Glomerular endothelial cell (primary cell): ENCODE results near the gene ZNF92. TPM values are rescaled to one million over a fixed set of nuclear protein-coding genes. Genes with fewer than 3 reads are reported as not detected.
A peak's percentile ranks its signal among the peaks of the same experiment; 100 is the strongest.
"Not testable (repeated sequence)": the region's sequence is repeated elsewhere in the genome, so short reads cannot be mapped to it uniquely, and the experiment has no call there.

Experiments used
- DNase-seq: peaks from one replicate; pipeline ENCODE4 v3.0.0-alpha.2; 2011; ENCODE audit warnings: low read depth, low spot score; ENCODE audit errors: extremely low read depth
- total RNA-seq: library from RNA; depleted of rRNA; stranded (reverse); fragments of >200 nt; gene quantifications from 2 replicates; pipeline ENCODE4 v1.2.3, GENCODE V29; 2015

Gene ZNF92
- 4.0 and 11.0 TPM in 2 replicates for total RNA-seq

GRCh38 chr7:65373608-65374351 lies at the start of gene ZNF92:
TSS of gene ZNF92 (plus strand) at chr7:65373855. CDS start at chr7:65373998, 143 bp downstream.
- peak; percentile 90 for DNase-seq

- DNase-seq: no peak
Measured at GRCh38 chr7:65325793-65326432, 47.7 kb upstream of the ZNF92 start.

- no peak for DNase-seq
Measured at GRCh38 chr7:65338346-65338745, 35.3 kb upstream of the ZNF92 start.

GRCh38 chr7:65339257-65339656 lies 34.4 kb upstream of the ZNF92 start:
- no peak for DNase-seq

- DNase-seq: no peak
Measured at GRCh38 chr7:65342723-65343629, 30.7 kb upstream of the ZNF92 start.

DNA sequence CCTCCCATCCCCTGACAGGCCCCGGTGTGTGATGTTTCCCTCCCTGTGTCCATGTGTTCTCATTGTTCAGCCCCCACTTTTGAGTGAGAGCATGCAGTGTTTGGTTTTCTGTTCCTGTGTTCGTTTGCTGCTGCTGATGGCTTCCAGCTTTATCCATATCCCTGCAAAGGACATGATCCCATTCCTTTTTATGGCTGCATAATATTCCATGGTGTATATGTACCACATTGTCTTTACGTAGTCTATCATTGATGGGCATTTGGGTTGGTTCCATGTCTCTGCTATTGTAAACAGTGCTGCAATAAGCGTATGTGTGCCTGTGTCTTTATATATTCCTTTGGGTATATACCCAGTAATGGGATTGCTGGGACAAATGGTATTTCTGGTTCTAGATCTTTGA lies 29.1 kb upstream of the ZNF92 start:
- DNase-seq: not testable (repeated sequence)

DNA sequence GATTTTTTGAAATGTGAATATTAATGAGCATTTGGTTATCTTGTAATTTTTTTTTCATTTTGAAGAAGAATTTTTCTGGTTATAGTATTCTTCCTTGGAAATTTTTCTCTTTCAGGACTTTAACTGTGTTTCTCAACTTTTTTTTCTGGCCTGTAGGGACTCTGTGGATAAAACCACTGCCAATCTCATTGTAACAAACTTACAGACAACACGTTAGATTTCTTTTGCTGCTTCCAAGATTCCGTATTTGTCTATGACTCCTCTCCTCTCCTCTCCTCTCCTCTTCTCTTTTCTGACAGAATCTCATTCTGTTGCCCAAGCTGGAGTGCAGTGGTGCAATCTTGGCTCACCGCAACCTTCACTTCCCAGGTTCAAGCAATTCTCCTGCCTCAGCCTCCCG lies 19.4 kb upstream of the ZNF92 start:
- no peak for DNase-seq

GRCh38 chr7:65369843-65370242 lies 3.8 kb upstream of the ZNF92 start:
- DNase-seq: no peak

DNA sequence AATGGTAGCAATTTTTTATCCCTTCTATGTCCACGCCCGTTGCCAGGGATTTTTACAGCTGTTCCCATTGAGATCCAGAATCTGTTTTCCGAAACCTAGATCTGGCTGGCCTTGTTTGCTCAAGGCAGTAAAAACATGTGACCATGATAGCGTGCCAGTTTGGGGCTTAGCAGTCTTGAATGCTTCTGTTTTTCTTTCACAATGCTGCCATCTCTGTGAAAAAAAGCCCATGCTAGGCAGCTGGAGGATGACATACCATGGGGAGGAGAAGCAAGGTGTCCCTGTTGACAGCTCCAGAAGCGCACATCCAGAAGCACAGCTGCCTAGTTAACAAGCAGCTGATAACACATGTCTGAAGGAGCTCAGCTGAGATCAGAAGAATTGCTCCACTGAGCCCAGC lies 2.2 kb upstream of the ZNF92 start:
- no peak for DNase-seq

- no peak for DNase-seq
Measured at GRCh38 chr7:65379318-65379717, 5.7 kb downstream of the ZNF92 start.

DNA sequence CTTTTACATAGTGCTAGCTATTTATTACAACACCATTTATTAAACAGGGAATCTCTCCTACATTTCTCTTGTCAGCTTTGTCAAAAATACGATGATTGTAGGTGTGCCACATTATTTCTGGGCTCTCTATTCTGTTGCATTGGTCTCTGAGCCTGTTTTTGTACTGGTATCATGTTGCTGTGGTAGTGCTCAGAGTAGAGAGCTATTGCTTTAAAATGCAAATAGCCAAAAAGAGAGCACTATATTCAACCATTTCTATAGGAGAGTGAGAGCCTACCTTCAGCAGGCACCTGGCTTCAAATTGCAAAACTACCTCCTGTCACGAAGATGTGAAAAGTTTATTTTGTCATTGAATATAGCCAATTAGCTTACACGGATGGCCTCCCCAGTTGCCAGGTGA lies 8.1 kb downstream of the ZNF92 start:
- no peak for DNase-seq

DNA sequence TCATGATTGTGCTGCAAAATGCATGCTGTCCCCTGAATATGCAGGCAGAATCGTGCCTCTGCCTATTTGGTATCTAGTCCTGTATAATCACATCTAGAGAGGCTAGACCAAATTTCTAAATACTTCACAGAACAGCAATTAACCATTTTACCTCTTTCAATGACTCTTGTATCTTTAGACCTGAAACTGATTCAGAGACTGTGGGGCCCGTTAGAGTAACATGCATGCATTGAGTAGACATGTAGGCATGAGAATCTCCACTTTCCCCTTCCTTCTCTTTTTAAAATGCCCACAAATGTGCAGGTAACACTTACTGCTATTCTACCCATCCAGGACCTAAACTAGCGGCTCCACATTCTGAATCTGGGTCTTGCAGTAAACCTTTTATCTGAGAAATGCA lies 8.8 kb downstream of the ZNF92 start:
- no peak for DNase-seq

GRCh38 chr7:65387891-65388290 lies 14.2 kb downstream of the ZNF92 start:
- no peak for DNase-seq

DNA sequence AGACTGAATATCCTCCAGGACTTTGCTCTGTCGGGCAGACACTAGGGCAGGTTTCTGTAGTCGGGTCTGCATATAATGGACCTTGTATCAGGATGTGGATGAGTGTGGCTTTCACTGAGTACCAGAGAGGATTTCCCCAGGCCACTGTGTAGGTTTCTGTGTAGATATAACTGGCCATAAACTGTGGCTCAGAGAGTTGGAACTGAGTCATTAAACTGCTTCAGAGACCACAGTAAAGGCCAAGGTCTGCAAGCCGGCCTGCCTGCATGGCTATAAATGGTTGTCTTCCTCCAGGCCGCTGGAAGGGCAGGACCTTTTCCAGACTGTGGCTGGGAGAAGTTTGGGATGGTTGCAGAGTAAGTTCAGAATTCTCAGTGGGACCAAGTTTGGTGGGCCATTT lies 16.9 kb downstream of the ZNF92 start:
- DNase-seq: no peak

DNA sequence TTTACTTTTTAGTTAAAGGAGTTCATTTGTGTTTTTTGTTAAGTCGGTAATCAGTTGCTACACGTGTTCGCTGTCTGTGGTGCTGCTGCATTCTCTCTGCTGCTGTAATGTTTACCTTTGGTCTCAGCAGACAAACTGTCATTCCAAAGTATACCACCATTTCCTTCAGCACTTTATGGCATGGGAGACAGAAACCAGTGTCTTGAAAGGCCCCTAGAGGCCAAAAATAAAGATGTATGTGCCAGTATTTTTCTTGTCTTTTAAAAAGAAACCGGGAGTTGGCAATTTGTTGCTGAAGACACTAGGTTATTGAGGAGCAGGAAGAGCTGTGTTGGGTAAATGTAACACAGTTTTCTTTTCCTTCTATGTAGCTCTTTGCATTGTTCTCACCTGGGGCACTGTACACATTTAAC lies 24.1 kb downstream of the ZNF92 start:
- DNase-seq: no peak

- not testable (repeated sequence) for DNase-seq
Measured at GRCh38 chr7:65398671-65399070, 25.0 kb downstream of the ZNF92 start.

- not testable (repeated sequence) for DNase-seq
Measured at GRCh38 chr7:65399101-65399500, 25.4 kb downstream of the ZNF92 start.

DNA sequence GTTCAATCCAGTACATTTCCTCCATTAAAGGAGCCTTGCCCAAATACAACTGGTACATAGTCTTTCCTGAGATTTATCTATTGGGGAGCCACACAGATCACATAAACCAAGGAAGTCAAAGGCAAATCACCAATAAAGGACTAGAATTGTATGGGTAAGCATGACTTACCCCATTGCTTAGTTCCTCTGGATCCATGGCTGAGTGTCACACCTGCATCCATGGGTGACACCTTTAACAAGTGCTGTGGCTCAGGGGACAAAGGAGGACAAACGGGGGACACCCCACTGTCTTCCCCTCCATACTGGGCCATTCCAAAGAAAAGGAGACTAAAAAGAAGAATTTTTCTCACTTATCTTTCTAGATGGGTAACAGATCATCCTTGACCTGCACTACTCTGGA lies 30.4 kb downstream of the ZNF92 start:
- no peak for DNase-seq

DNA sequence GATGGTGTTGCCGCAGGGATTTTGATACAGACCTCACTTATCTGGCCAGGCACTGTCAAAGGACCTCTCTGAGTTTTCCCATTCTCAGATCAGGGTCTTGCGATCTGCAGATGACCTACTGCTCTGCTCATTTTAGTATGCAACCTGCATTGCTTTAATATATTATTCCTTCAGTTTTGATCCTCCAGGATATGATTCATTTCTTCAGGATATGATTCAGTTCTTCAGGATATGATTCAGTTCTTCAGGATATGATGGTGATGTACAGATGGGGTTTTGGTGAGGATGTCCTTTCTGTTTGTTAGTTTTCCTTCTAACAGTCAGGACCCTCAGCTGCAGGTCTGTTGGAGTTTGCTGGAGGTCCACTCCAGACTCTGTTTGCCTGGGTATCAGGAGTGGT lies 33.1 kb downstream of the ZNF92 start:
- DNase-seq: not testable (repeated sequence)

GRCh38 chr7:65409363-65409762 lies 35.7 kb downstream of the ZNF92 start:
- DNase-seq: no peak

GRCh38 chr7:65411249-65411648 lies 37.6 kb downstream of the ZNF92 start:
- DNase-seq: no peak
